Stimulated activated effector memory CD8-positive, alpha-beta T cell treated with anti-CD3 and anti-CD28 coated beads, Interleukin-12 subunit alpha, Interleukin-12 subunit beta, amount 100 ng/mL, for 72 hours (primary cell): ENCODE measurements around the gene SPRED2.

Experiments used
- ATAC-seq: fragments of 150-1000 bp; cut with Tn5 transposase; 2 replicates; pipeline ENCODE4 v1.10.0; 2021
- DNase-seq, 2 donors: peaks; one replicate each; pipeline ENCODE4 v3.0.0; 2021 to 2022; ENCODE audit warnings: low spot score in 2 of 2
- H3K27ac Mint-ChIP-seq: one replicate; pipeline ENCODE4 v1.8.0; 2022; ENCODE audit warnings: mild to moderate bottlenecking, mixed read lengths
- H3K36me3 Mint-ChIP-seq: one replicate; pipeline ENCODE4 v1.8.0; 2022; ENCODE audit warnings: mild to moderate bottlenecking, mixed read lengths
- H3K4me1 Mint-ChIP-seq: one replicate; pipeline ENCODE4 v1.8.0; 2022; ENCODE audit warnings: mixed read lengths
- H3K4me3 Mint-ChIP-seq: one replicate; pipeline ENCODE4 v1.8.0; 2022; ENCODE audit warnings: mild to moderate bottlenecking, mixed read lengths
- H3K9me3 Mint-ChIP-seq: one replicate; pipeline ENCODE4 v1.8.0; 2022; ENCODE audit warnings: mixed read lengths

SPRED2 gene

DNA sequence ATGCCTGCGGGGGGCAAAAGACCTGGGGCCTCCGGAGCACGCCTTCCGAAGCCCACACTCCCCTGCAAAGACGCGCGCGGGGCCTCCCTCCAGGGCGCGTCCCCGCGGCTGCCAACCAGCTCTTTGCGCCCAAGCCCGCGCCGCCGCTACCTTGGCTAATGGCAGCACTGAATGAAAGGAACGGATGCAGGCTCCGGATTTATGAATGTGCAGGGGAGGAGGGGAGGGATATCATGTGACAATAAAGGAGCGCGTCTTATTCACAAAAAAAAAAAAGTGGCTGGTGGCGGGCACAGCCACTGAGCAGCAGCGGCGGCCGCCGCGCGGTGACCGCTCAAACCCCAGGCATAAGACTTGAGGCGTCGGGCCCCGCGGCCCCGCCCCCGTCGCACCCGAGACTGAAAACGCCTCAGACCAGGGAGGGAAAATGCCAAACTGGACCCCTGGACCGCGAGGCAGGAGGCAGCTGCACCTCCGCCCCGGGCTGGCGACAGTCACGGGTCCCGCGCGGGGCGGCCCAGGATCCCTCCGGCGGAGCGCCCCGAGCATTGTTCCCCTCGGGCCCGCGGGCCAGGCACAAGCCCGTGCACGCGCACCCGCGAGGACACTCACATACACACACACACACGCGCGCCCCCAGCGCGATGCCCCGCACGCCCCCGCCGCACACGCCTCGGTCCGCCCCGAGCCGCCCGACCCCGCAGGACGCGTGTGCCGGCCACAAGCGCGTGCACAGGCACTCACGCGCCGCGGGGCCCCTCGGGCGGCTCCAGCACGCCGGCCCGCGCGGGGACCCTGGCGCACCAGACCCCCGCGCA, 1.6 kb downstream of the SPRED2 start:
- Mint-ChIP-seq H3K36me3 (peaks cover 10% of the 10 kb centered on the region), H3K4me1 (peaks cover 17% of the 10 kb centered on the region), H3K4me3 (peak overlapping the region; percentile 88), H3K27ac (peak overlapping the region; percentile 56), H3K9me3 (no peaks in the 10 kb centered on the region)
- ATAC-seq (peak; percentile 76), DNase-seq (peak in 1 of 2 donors; percentile 75)

DNA sequence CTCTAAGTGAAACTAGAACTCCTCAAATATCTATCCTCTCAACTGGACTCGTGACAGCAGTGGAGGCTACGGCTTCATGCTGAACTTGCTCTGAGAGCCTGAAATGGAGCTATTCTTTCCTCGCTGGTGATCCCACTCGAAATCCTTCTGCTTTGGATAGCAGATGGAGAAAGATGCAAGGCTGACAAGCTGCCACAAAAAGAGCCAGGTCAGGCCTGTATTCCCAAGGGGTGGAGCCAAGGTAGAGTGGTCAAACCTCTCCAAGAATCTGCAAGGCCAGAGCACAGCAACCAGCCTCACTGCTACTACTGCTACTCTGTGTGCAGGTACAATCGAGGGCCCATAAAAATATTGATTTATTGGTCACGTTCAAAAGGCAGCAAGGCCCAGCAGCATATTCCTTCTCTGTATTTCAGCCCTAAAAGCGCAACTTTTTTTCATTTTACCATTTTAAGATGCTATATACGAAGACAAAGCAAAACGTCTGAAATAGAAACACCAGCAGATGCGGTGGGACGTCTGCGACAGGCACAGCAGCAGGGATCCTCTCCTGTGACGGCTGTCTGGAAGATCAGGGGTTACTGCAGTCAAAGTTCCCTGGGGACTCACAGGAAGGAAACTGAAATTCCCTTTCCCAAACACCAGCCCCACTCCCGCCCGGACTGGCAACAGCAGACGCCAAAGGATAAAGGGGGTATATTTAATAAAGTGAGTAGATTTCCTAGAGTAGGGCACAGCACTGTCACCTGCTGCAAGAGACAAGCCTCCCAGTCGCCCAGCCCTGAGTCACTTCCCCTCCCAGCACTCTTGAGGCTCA, 2.4 kb downstream of the SPRED2 start:
- H3K36me3 Mint-ChIP-seq = peaks cover 10% of the 10 kb centered on the region
- peak overlapping the region; percentile 88 for H3K4me3 Mint-ChIP-seq
- peak; percentile 73 for ATAC-seq
- H3K4me1 Mint-ChIP-seq = peaks cover 8% of the 10 kb centered on the region
- H3K27ac Mint-ChIP-seq = peak overlapping the region; percentile 56
- DNase-seq = no peak
- no peaks in the 10 kb centered on the region for H3K9me3 Mint-ChIP-seq

DNA sequence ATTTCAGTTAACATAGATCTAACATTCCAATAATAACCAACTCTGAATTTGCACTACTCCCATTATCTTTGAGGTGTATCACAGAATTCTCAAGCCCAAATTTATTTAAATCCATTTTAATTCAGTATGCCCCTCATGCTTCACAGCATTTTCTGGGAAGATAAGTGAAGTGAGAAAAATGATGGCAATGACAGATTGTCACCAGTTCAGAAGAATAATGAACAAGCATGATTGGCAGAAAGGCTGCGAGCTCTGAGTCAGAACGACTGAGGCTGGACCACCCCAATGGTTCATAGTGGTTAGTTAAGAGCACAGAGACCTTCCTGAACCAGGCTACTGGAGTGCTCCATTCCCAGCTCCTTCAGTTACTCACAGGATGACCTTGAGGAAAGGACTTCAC, 4.9 kb downstream of the SPRED2 start:
- DNase-seq (no peak), ATAC-seq (no peak)
- Mint-ChIP-seq H3K9me3 (no peaks in the 10 kb centered on the region), H3K36me3 (peaks cover 3% of the 10 kb centered on the region), H3K4me3 (no peak overlapping the region), H3K4me1 (peaks cover 8% of the 10 kb centered on the region), H3K27ac (no peak overlapping the region)

DNA sequence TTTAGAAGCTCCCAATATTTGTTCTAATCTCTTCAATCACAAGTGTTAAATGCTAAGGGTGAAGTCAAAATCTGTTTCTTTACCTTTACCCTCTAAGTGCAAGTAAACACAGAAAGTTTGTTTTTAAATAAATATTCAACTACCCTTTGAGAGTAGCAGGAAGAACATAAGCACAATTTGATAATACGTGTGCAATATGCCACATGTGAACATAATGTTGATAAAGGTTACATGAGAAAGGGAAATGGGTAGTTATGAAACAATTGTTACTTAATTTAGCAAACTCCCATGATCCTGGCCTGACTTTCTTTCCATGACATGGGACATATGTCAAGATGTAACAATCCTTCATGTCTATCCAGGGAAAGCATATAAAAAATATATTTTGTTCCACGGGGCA, 7.1 kb downstream of the SPRED2 start:
- Mint-ChIP-seq H3K4me1 (peaks cover 11% of the 10 kb centered on the region), H3K9me3 (no peaks in the 10 kb centered on the region), H3K4me3 (no peak overlapping the region), H3K36me3 (no peaks in the 10 kb centered on the region), H3K27ac (no peak overlapping the region)
- DNase-seq (no peak), ATAC-seq (no peak)

- H3K27ac Mint-ChIP-seq = no peak overlapping the region
- no peak overlapping the region for H3K4me3 Mint-ChIP-seq
- H3K9me3 Mint-ChIP-seq = no peaks in the 10 kb centered on the region
- H3K36me3 Mint-ChIP-seq = no peaks in the 10 kb centered on the region
- peaks cover 7% of the 10 kb centered on the region for H3K4me1 Mint-ChIP-seq
- no peak for ATAC-seq
- DNase-seq = no peak
Observed at GRCh38 chr2:65424391-65424790, 8.0 kb downstream of the SPRED2 start.

DNA sequence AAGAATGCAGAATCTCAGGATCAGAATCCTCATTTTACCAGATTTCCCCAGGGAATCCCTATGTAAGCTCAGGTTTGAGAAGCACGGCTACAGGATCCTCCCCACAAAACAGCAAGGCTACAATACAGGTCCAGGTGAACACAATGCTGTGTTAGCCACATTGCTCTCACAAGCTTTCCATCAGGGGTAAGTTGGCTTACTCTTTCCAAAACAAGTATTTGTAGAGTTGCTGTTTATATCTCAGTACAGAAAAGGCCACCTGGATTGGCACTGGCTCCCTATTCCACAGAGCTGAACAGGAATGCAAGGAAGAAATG, 11.0 kb downstream of the SPRED2 start:
- Mint-ChIP-seq H3K4me3 (no peak overlapping the region), H3K27ac (no peak overlapping the region), H3K9me3 (no peaks in the 10 kb centered on the region), H3K36me3 (no peaks in the 10 kb centered on the region), H3K4me1 (peaks cover 27% of the 10 kb centered on the region)
- DNase-seq (no peak), ATAC-seq (no peak)

DNA sequence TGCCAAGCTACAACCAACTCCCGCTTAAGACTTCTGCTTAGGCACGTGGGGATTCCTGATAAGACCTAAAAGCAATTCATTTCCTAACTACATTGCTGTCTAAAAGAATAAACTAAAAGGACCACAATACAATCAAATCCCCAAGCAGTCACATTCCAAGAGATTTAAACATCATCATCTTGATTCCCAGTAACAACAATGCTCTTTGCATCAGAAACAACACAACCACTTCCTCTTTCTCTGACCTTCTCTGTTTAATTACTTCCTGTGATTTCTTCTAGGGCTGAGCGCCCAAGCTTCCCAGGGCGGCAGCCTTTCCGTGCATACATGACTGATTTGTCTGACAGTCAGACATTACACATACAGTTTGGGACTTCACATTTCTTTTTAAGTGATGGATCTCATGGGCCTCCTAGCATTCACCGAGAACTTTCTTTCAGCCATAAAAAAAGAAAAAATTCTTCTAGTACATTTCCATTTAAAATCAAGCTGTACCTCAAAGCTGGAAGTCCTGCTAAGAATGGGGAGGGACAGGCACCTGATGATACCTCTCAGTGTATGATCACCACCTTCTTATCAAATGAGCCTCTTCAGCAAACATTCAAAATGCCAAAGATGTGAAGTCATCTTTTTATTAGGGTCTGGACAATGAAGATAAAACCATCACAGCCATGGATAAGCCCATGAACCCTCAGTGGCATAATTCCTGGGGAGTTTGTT, 11.5 kb downstream of the SPRED2 start:
- Mint-ChIP-seq H3K4me3 (peak overlapping the region; percentile 4), H3K4me1 (peaks cover 27% of the 10 kb centered on the region), H3K9me3 (no peaks in the 10 kb centered on the region), H3K36me3 (no peaks in the 10 kb centered on the region), H3K27ac (no peak overlapping the region)
- ATAC-seq (no peak), DNase-seq (no peak)

GRCh38 chr2:65417509-65418085, 14.8 kb downstream of the SPRED2 start:
- DNase-seq (no peak), ATAC-seq (peak; percentile 74)
- Mint-ChIP-seq H3K4me3 (no peak overlapping the region), H3K4me1 (peaks cover 27% of the 10 kb centered on the region), H3K36me3 (no peaks in the 10 kb centered on the region), H3K27ac (no peak overlapping the region), H3K9me3 (no peaks in the 10 kb centered on the region)

GRCh38 chr2:65416945-65417344, 15.5 kb downstream of the SPRED2 start:
- DNase-seq (no peak), ATAC-seq (no peak)
- Mint-ChIP-seq H3K4me3 (no peak overlapping the region), H3K36me3 (no peaks in the 10 kb centered on the region), H3K27ac (no peak overlapping the region), H3K4me1 (peaks cover 27% of the 10 kb centered on the region), H3K9me3 (no peaks in the 10 kb centered on the region)

GRCh38 chr2:65416321-65416720, 16.1 kb downstream of the SPRED2 start:
- Mint-ChIP-seq H3K9me3 (no peaks in the 10 kb centered on the region), H3K4me3 (no peak overlapping the region), H3K27ac (no peak overlapping the region), H3K4me1 (peaks cover 27% of the 10 kb centered on the region), H3K36me3 (no peaks in the 10 kb centered on the region)
- no peak for ATAC-seq
- no peak for DNase-seq

- ATAC-seq (no peak), DNase-seq (no peak)
- no peak overlapping the region for H3K4me3 Mint-ChIP-seq
- H3K9me3 Mint-ChIP-seq = no peaks in the 10 kb centered on the region
- no peaks in the 10 kb centered on the region for H3K36me3 Mint-ChIP-seq
- no peak overlapping the region for H3K27ac Mint-ChIP-seq
- peaks cover 20% of the 10 kb centered on the region for H3K4me1 Mint-ChIP-seq
Observed at GRCh38 chr2:65415091-65415490, 17.3 kb downstream of the SPRED2 start.

DNA sequence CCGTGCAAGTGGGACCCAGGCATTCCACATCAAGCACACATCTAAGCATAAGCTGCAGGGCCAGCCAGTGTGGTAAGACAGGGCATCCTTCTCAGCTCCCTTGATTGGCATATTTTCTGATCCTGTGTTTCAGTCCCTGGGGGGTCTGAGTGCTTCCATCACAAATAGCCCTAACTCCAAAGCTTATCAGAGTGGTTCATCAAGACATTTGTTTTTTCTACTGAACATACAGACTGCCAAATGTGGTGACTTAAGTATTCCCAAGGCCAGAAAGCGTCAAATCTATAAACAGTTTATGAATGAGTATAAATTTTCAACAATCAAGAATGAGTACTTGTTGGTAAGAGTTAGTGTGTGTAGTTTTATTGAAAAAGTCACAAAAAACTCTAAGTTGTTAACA, 18.8 kb downstream of the SPRED2 start:
- no peak overlapping the region for H3K27ac Mint-ChIP-seq
- no peaks in the 10 kb centered on the region for H3K9me3 Mint-ChIP-seq
- no peak for ATAC-seq
- no peak overlapping the region for H3K4me3 Mint-ChIP-seq
- H3K4me1 Mint-ChIP-seq = peaks cover 19% of the 10 kb centered on the region
- no peaks in the 10 kb centered on the region for H3K36me3 Mint-ChIP-seq
- no peak for DNase-seq

GRCh38 chr2:65413106-65413505, 19.3 kb downstream of the SPRED2 start:
- Mint-ChIP-seq H3K4me3 (no peak overlapping the region), H3K36me3 (no peaks in the 10 kb centered on the region), H3K27ac (no peak overlapping the region), H3K9me3 (no peaks in the 10 kb centered on the region), H3K4me1 (peaks cover 16% of the 10 kb centered on the region)
- ATAC-seq (no peak), DNase-seq (no peak)

DNA sequence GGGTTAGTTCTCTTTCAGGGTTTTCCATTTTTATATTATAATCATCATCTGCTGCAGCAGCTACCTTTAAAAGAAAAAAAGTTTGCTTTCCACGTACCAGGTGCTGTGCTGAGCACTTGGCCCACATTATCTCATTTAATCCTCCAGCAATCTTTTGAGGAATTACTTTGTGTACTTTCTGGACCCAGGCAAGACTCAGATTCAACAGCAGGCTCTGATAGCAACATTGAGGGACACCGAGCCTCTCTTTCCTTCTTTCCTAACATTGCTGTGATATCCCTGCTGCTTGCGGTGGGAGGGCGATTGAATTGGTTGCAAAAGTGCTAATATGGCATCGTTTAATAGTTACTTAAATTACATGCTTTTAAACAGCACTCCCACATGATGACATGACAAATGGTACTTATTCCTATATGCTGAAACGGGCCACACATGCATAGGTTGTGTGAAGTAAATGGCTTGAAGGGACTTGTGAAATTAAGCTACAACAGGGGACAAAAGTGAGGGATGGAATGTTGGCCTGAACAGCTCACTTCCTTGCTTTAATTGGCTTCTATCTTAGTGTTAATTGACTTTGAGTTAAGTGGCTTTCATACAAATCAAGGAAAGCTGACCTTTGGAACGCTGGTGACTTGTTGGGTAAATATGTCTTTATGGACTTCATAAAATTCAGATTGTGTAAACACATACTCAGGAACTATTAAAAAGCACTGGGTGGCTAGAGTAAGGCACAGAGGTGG, 21.2 kb downstream of the SPRED2 start:
- H3K27ac Mint-ChIP-seq = no peak overlapping the region
- DNase-seq (no peak), ATAC-seq (no peak)
- H3K9me3 Mint-ChIP-seq = no peaks in the 10 kb centered on the region
- H3K4me1 Mint-ChIP-seq = peaks cover 10% of the 10 kb centered on the region
- H3K36me3 Mint-ChIP-seq = no peaks in the 10 kb centered on the region
- no peak overlapping the region for H3K4me3 Mint-ChIP-seq

DNA sequence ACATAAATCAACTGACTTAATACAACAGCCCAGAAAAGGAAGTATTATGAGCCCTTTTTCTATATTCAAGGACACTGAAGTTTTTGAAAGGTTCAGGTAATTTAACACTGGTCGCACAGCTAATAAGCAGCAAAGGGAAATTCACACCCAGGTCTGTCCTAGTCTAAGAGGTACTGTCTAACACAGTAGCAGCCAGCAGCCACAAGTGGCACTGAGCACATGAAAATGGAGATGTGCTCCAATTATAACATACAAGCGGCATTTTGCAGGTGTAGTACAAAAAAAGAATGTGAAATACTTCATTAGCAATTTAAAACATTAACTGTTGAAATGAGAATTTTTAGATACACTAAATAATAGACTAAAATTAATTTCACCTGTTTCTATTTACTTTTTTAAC, 23.4 kb downstream of the SPRED2 start:
- no peak overlapping the region for H3K4me3 Mint-ChIP-seq
- no peaks in the 10 kb centered on the region for H3K9me3 Mint-ChIP-seq
- DNase-seq = no peak
- ATAC-seq = no peak
- peaks cover 10% of the 10 kb centered on the region for H3K4me1 Mint-ChIP-seq
- H3K27ac Mint-ChIP-seq = no peak overlapping the region
- H3K36me3 Mint-ChIP-seq = no peaks in the 10 kb centered on the region
